Activated T-cell treated with anti-CD3 and anti-CD28 coated beads for 24 hours (primary cell): Measurements from ENCODE around the gene SIK3.
"Not testable (repeated sequence)": the region's sequence is repeated elsewhere in the genome, so short reads cannot be mapped to it uniquely, and the experiment has no call there.

Experiments used
- DNase-seq: peaks from one replicate; pipeline ENCODE4 v3.0.0-alpha.2; 2020; ENCODE audit warnings: low read depth

Gene SIK3

GRCh38 chr11:116837231-116838091 is 260.8 kb downstream of the SIK3 start, which contains the start of gene APOA1:
TSS of gene APOA1 (minus strand) at chr11:116837622. CDS start at chr11:116837387, 235 bp downstream.
- DNase-seq = no peak

GRCh38 chr11:116836632-116836991 is 261.6 kb downstream of the SIK3 start:
- DNase-seq = no peak

GRCh38 chr11:116835791-116836631 is 262.2 kb downstream of the SIK3 start:
- peak; percentile 71 for DNase-seq

- DNase-seq = no peak
These were observed 263.0 kb downstream of the SIK3 start for GRCh38 chr11:116835042-116835772.

GRCh38 chr11:116834535-116835041 is 263.6 kb downstream of the SIK3 start:
- DNase-seq = not testable (repeated sequence)

GRCh38 chr11:116833816-116834534 is 264.3 kb downstream of the SIK3 start:
- no peak for DNase-seq

GRCh38 chr11:116833491-116833815 is 264.8 kb downstream of the SIK3 start:
- no peak for DNase-seq

- no peak for DNase-seq
These were observed 265.6 kb downstream of the SIK3 start for GRCh38 chr11:116832350-116833290.

- no peak for DNase-seq
These were observed 266.4 kb downstream of the SIK3 start for GRCh38 chr11:116831790-116832349.

- no peak for DNase-seq
These were observed 267.9 kb downstream of the SIK3 start for GRCh38 chr11:116830184-116830912.

- DNase-seq = no peak
These were observed 268.6 kb downstream of the SIK3 start, which contains the start of gene APOC3 for GRCh38 chr11:116829525-116830183. TSS of gene APOC3 (plus strand) at chr11:116829907. CDS start at chr11:116830583, 676 bp downstream.

- no peak for DNase-seq
These were observed 269.4 kb downstream of the SIK3 start for GRCh38 chr11:116828632-116829524.

GRCh38 chr11:116827461-116827860 is 270.8 kb downstream of the SIK3 start:
- DNase-seq = no peak

GRCh38 chr11:116826751-116827431 is 271.3 kb downstream of the SIK3 start:
- no peak for DNase-seq

- DNase-seq = no peak
These were observed 272.1 kb downstream of the SIK3 start for GRCh38 chr11:116825854-116826750.

GRCh38 chr11:116825434-116825833 is 272.8 kb downstream of the SIK3 start:
- DNase-seq = no peak
